GM18873 (cell line): ENCODE measurements around the gene KRT33B.

Source experiments
- ATAC-seq: cut with Tn5 transposase; IDR thresholded peaks from one replicate; pipeline ENCODE4 v1.9.1; 2021; ENCODE audit warnings: mild to moderate bottlenecking, moderate library complexity, moderate number of reproducible peaks; ENCODE audit not compliant: unreplicated experiment, low FRiP score

Gene KRT33B

DNA sequence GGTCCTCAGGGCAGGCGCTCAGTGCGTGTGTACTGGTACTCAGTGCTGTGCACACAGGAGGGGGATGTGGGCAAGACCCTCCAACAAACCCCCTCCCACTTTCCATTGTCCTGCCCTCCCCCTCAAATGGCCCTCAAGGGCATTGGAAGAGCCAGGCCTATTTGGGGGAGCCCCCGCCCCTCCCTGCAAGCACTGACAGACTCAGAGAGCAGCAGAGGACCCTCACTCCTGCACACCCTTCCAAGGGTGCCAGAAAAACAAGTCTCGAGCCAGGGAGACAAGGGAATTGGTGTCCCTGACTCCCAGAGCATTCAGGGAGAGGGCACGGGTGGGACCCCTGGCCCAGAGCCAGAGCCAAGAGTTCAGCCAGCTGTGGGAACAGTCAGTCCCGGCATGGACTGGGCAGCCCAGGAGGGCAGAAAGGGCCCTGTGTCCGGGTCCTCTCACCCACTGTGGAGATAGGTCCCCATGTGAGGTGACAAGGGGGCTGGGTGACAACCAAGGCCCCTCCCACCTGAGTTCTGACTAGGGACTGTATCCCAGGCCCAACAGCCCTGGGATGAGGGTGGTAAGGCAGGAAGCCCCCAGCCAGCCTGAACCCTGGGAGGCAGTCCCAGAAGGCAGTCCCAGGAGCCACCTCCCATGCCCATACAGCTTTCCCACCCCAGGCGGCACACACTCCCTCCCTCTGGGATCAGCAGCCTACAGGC is 42.0 kb downstream of the KRT33B start:
- no peak for ATAC-seq

DNA sequence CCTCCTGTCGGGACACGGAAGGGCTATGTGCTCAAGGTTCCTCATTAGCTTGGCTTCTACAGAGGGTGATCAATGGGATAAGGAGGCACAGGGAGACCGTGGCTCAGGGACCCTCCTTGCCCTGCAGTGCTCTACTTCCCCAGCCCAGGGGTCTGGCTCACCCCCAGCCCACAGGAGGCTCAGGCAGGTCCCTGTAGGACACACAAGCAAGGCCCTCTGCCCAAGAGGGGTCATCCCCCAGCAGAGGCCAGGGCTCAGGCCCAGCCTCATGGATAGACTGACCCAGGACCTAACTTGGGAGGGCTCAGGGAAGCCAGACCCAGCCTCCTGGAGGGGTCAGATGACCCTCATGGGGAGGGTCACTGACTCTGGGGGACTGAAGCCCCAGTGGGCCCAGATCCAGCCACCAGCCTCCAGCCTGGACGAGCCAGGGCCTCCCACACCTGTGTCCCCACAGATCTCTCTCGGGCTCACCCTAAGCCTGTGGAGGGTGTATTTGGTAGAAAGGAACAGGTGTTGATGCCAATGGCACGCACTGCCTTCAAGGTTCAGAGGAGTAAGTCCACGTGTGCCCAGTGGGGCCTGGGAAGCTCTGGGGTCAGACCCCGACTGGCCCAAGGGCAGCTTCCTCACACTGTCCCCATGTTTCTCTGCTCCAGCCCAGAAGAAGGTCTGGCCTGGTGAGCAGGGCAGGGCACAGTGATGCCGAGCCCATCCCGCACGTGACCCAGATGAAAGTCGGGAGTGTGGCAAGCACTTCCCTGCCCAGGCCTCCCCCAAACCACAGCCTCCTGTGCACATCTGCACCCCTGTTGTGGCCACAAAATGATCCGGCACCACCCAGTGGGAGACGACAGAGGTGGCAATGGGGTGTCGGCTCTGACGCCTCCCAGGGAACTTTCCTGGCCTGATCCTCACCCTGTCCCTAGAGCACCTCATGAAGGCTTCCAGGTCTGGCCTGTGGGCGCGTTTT is 43.2 kb downstream of the KRT33B start:
- ATAC-seq = no peak

DNA sequence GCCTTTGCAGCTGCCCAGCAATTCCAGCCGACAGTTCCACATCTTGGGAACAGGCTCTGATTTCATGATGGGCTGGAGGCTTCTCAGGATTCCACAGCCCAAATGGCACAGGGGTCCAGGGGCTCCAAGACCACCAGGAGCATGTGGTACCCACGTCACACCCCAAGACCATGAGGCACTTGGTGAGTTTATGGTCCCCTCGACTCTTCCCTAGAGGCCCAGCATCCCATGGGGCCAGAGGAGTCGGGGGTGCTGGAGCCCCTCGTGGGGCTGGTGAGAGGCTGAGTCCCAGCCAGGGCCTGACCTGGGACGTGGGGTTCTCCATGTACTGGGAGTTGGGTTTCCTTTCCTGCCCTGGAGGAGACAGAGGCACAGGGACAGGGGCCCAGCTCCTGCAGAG is 44.0 kb downstream of the KRT33B start:
- ATAC-seq = no peak

DNA sequence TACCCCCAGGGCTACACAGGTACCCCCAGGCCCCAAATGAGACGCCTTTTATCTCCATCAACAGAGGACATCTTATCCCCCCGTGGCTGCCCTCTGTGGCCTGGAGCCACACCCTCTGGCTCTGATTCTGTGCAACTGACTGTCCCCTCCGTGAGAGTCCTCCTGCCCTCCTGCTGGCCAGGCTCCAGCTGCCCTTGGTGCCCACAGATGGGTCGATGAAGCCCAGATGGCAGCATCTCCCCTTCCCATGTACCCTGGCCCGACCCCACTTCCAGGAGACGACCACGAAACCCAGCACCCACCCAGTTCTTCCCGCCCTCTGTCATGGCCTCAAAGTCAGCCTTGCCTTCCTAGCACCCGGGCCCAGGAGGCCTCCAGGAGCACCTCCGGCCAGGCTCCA is 44.5 kb downstream of the KRT33B start:
- ATAC-seq = no peak

DNA sequence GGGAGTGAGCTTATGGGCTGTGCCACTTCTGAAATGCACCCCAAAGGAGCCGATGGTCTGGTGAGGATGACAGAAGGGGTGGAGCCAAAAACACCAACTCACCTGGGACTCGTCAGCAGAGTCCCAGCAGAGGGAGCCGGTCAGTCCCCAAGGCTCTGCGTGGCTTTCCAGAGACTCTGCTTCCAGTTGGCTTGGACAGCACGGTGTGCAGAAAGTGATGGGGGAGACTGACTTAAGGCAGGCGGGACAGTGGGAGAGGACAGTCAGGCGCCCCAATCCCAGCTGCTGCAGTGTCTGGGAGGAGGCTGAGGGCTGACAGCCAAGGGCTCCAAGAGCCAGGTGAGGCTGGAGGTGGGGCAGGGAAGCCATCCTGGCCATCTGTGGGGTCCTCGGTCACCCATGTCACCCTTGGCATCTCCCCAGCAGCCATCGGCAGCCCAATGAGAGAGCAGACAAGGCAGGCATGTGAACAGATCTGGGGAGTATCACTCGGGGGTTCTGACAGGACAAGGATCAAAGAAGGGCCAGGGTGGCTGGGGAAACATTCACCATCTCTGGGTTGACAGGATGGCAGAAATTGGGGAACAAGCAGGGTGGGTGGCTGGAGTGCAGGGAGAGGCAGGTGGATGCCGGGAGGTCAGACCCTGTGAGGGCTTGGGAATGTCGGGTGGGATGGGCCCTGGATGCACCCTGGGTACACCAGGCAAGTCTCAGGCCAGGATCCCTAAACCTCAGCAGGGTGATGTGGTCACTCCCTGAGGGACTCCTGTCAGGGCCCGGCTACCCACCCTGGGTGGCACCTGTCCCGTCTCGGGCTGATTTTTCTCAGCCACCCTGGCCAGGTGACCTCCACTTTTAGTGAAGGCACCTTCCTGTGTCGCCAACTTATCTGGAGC is 45.2 kb downstream of the KRT33B start:
- no peak for ATAC-seq

DNA sequence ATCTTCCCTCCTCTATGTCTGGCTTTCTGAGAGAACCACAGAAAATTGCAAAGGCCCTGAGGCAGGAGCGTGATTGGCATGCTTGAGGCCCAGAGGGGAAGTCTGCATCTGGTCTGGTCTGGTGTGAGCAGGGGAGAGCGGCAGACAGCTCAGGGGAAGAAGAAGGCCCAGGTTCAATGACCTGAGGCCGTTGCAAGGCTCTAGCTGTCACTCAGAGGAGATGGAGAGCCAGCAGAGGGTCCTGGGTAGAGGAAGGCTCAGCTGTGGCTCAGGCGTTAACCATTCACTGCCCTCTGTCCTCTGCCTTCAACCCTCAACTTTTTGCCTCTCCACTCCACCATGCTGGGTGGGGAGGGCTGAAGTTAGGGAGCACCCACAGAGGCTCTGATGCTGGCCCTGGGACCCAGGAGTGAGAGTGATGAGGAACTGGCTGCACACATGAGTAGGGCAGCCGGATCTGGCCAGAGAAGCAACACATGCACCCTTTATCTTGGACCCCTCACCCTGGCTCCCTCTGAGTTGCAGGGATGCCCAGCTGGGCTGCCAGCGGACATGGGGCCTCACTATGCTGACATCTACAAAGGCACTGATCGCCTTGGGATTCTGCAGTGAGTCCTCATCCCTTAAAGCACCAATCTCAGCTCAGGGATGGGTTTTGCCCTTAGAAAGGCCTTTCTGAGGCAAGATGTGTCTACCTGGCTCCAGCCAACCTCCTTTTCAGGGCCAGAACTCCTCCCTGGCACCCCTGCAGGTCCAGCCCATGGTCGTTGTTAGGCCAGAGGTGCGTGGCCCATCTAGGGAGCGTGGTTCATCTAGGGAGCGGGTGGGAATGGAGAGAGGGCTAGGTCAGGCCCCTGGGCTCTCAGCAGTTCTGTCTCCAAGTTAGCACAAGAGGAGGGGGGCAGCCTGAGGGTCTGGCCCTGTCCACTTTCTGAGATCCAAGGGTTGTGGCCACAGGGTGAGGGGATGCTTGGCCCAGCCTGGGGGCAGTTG is 46.4 kb downstream of the KRT33B start:
- no peak for ATAC-seq

DNA sequence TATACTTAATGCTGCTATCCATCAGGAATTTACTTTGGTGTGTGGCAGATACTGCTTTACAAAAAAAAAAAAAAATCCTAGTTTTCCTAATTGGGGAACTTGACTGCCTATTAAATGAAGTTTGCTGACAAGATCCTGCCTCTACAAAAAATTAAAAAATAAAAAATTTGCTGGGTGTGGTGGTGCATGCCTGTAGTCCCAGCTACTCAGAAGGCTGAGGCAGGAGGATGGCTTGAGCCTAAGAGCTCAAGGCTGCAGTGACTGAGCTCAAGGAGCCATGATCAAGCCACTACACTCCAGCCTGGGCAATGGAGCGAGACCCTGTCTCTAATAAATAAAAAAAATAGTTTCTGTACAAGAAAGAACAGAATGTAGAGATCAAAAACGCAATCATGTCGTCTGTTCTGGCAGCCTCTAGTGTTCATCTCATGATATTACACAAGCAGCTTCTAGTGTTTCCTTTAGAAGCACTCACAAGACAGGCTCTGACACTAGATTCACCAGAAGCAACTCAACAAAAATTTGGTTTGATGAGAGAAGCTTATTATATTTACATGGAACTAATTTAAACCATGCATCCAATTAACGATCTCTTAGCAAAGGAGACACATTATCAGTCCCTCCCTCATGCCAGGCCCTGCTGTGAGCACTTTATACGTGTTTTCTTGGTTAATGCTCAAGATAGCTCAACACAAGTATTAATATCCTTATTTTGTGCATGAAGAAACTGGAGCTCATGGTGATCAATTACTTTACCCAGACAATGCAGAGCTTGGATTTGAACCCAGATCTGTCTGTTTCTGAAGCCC is 47.3 kb downstream of the KRT33B start:
- no peak for ATAC-seq

DNA sequence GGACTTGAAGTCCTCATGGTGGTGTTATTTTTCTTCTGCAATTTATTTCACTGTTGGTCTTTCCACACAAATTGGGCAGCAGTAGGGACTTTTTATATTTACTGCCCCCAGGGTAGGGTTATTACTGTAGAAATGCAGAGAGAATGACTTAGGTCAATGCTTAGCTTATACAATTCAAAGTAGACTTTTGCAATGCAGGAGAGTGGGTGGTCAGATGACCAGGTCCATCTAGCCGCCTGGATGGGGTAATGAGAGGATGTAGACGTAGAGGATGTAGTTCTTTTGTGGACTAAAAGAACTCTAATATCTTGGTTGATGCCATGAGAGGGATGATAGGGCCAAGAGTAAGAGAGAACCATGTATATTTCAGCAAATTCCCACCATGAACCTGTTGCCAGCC is 51.4 kb downstream of the KRT33B start:
- ATAC-seq = no peak

DNA sequence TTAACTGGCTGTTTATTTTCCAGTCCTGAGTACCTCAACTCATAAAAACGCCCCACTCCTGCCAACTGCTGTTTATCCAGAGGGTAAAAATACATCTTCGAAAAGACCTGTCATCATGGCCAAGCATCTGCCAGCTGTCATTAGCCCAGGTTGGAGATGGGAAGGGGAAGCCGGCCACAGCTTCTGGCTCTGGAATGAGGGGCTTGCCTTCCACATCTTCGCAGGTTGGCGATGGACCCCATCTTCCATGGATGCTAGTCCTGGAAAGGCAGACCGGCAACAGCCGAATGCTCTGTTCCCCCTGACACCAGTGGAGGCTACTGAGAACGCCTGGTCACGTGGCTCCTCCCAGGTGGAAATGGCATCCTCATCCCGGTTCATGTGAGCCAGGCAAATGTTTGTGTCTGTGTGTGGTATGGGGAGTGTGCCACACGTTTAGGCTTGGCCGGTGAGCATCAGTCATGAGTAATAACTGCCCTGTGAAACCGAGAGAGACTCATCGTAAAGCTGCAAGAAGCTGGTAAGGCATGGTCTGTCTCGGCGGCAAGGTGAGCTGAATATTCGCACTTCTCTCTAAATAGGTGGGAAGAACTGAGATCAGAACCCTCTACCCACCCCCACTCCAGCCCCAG is 53.7 kb downstream of the KRT33B start:
- ATAC-seq = no peak

DNA sequence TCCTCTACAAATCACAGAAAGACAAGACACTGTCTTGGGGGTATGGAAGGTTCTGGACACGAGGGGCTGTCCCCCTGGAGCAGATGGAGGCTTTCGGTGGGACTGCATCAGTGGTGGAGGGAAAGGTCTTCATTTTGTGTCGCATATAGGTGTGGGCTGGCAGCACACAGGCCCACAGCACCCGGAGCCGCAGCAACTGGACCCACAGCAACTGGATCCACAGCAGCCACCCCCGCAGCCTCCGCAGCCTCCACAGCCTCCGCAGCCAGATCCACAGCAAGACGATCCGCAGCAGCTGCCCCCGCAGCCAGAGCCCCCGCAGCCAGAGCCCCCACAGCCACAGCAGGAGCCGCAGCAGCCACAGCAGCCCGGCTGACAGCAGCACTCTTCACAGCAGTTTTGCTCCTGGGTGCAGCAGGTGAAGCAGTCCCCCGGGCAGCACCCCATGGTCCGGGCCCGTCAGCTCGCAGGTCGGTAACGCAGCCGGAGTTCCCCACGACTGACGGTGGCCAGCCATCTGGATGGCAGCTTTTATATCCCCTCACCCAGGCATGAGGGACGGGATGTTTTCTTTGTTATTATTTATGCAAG is 54.3 kb downstream of the KRT33B start, which contains the start of gene KRTAP17-1:
KRTAP17-1 (minus strand) TSS at position 507 of the 591 bp plus-strand sequence; CDS start at position 447, 60 bp downstream.
- ATAC-seq = no peak
